ENCODE results near the gene PHACTR1. TPM values are rescaled to one million over a fixed set of nuclear protein-coding genes. Genes with fewer than 3 reads are reported as not detected.
A peak's percentile ranks its signal among the peaks of the same experiment; 100 is the strongest.

Gene PHACTR1
- total RNA-seq, 1 experiment from 2014 or later = 0.21 TPM

DNA sequence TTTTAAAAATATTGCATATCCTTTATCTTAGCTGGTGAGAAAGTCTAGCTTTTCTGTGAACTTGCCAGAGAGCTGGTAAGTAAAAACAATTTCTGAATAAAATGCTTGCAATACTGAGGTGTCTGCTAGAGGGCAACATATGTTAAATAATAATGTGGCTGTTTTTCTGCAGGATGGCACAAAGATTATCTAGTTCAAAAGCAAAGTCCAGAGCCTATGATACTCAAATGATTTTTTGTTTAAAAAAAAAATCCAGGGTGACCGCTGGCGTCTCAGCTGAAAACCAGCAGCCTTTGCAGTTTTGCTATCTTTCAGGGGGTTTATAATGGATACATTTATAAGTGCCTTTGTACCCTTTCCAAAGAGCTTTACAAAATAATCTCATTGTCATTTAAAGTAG is 194.9 kb downstream of the PHACTR1 start:
- Mint-ChIP-seq H3K27ac (ENCODE audit: unreplicated experiment) (no peak overlapping the region), H3K9me3 (ENCODE audit: low read depth, unreplicated experiment) (no peaks in the 10 kb centered on the region), H3K4me1 (ENCODE audit: low read depth, unreplicated experiment) (no peaks in the 10 kb centered on the region), H3K27me3 (ENCODE audit: unreplicated experiment) (peaks cover 81% of the 10 kb centered on the region), H3K4me3 (ENCODE audit: low read depth, unreplicated experiment) (no peak overlapping the region), H3K36me3 (ENCODE audit: insufficient read depth, unreplicated experiment) (no peaks in the 10 kb centered on the region)
- TF ChIP-seq, protein P1, sequence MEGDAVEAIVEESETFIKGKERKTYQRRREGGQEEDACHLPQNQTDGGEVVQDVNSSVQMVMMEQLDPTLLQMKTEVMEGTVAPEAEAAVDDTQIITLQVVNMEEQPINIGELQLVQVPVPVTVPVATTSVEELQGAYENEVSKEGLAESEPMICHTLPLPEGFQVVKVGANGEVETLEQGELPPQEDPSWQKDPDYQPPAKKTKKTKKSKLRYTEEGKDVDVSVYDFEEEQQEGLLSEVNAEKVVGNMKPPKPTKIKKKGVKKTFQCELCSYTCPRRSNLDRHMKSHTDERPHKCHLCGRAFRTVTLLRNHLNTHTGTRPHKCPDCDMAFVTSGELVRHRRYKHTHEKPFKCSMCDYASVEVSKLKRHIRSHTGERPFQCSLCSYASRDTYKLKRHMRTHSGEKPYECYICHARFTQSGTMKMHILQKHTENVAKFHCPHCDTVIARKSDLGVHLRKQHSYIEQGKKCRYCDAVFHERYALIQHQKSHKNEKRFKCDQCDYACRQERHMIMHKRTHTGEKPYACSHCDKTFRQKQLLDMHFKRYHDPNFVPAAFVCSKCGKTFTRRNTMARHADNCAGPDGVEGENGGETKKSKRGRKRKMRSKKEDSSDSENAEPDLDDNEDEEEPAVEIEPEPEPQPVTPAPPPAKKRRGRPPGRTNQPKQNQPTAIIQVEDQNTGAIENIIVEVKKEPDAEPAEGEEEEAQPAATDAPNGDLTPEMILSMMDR (IDR thresholded peaks at IDR 0.05; ENCODE audit: unreplicated experiment) = peak; percentile 14
- intact Hi-C loops (cut with micrococcal nuclease; ENCODE audit: unreplicated experiment) = loop anchor here (1.0 to 5.0 kb wide), 2 partner anchors 306 to 421 kb away; no protein-coding TSS in a partner anchor
- DNase-seq = no peak
- CTCF ChIA-PET = no interaction called here
- no TSS peak for BruUV-seq (replicated peaks)

DNA sequence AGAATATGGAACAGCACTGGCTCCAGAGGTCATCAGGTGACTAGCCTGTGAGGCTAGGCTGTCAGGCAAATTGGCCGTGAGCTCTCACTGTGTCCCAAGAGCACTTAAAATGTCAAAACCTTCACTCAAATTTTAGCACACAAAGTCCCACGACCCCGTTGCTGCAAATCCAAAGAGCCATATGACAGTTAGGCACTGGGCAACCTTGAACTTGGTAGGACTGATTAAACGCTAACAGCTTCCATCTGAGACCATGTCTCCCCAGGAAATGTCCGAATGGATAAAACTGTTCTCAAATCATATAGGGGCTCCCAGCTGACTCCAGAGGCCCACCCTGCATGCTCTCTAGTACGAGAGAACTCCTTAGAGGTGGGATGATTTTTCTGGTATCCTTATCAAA is 196.6 kb downstream of the PHACTR1 start:
- Mint-ChIP-seq H3K27ac (ENCODE audit: unreplicated experiment) (no peak overlapping the region), H3K4me1 (ENCODE audit: low read depth, unreplicated experiment) (no peaks in the 10 kb centered on the region), H3K4me3 (ENCODE audit: low read depth, unreplicated experiment) (no peak overlapping the region), H3K27me3 (ENCODE audit: unreplicated experiment) (peaks cover 67% of the 10 kb centered on the region), H3K9me3 (ENCODE audit: low read depth, unreplicated experiment) (no peaks in the 10 kb centered on the region), H3K36me3 (ENCODE audit: insufficient read depth, unreplicated experiment) (no peaks in the 10 kb centered on the region)
- CTCF ChIA-PET = no interaction called here
- TF ChIP-seq, protein P1 (IDR thresholded peaks at IDR 0.05; ENCODE audit: unreplicated experiment) = no peak
- DNase-seq = no peak
- intact Hi-C loops (cut with micrococcal nuclease; ENCODE audit: unreplicated experiment) = loop anchor here (5.0 kb wide), 1 partner anchor 419 kb away; no protein-coding TSS in a partner anchor
- BruUV-seq (replicated peaks) = no TSS peak

DNA sequence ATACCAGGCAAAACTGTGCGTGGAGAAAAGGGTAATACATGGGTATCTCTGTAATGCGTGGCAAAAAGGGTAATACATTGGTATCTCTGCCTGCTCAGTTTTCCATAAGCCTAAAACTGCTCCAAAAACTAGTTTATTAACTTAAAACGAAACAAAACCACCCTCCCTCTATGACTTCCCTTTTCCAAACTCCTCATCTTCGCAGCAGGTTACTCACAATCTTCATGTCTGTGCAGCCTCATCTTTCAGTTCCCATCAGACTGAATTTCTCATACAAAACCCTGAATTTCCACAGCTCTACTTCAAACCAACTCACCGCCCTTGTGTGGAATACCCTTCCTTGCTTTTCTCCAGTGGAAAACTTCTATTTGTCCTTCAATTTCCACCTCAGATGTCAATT is 199.4 kb downstream of the PHACTR1 start:
- no peaks in the 10 kb centered on the region for H3K36me3 Mint-ChIP-seq (ENCODE audit: insufficient read depth, unreplicated experiment)
- no peaks in the 10 kb centered on the region for H3K9me3 Mint-ChIP-seq (ENCODE audit: low read depth, unreplicated experiment)
- intact Hi-C loops (cut with micrococcal nuclease; ENCODE audit: unreplicated experiment) = no loop called here
- H3K4me3 Mint-ChIP-seq (ENCODE audit: low read depth, unreplicated experiment) = no peak overlapping the region
- BruUV-seq (replicated peaks) = no TSS peak
- H3K4me1 Mint-ChIP-seq (ENCODE audit: low read depth, unreplicated experiment) = no peaks in the 10 kb centered on the region
- TF ChIP-seq, protein P1 (IDR thresholded peaks at IDR 0.05; ENCODE audit: unreplicated experiment) = no peak
- peaks cover 53% of the 10 kb centered on the region for H3K27me3 Mint-ChIP-seq (ENCODE audit: unreplicated experiment)
- CTCF ChIA-PET = interaction anchor here (0.7 kb wide), 1 partner anchor 12 kb away, joined by 4 read pairs; no protein-coding TSS in a partner anchor
- DNase-seq = no peak
- H3K27ac Mint-ChIP-seq (ENCODE audit: unreplicated experiment) = no peak overlapping the region

DNA sequence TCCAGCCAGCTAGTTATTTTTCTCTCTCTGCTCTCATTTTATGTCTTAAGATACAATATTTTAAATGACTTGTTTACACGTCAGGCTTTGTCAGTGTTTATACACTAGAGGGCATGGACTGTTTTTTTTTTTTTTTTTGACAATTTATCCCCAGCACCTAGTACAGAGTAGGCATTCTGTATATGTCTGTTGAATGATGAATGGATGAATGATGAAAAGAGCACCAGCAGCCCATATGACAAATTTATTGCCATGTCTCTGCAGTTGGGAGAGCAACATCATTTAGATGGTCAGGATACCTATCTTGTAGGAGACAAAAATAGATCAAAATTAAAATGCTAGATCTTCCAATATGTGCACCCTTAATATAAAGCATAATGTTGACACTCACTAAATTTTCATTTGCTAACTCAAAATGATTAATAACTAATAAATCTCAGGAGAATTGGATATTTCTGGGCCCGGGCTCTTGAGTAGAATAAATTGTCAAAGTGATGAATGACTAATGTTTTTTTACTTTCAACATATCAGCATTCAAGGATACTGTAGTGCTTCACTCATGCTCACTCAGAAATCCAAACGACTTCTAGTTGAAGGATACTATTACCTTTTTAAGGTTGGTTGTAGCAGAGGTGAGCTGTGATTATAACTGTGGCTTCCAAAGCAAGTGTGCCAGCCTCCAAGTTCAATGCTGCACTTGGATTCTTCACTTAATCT is 200.0 kb downstream of the PHACTR1 start:
- CTCF ChIA-PET = no interaction called here
- TF ChIP-seq, protein P1 (IDR thresholded peaks at IDR 0.05; ENCODE audit: unreplicated experiment) = no peak
- no peak overlapping the region for H3K4me3 Mint-ChIP-seq (ENCODE audit: low read depth, unreplicated experiment)
- BruUV-seq (replicated peaks) = no TSS peak
- intact Hi-C loops (cut with micrococcal nuclease; ENCODE audit: unreplicated experiment) = no loop called here
- DNase-seq = no peak
- peaks cover 59% of the 10 kb centered on the region for H3K27me3 Mint-ChIP-seq (ENCODE audit: unreplicated experiment)
- H3K27ac Mint-ChIP-seq (ENCODE audit: unreplicated experiment) = no peak overlapping the region
- no peaks in the 10 kb centered on the region for H3K4me1 Mint-ChIP-seq (ENCODE audit: low read depth, unreplicated experiment)
- no peaks in the 10 kb centered on the region for H3K36me3 Mint-ChIP-seq (ENCODE audit: insufficient read depth, unreplicated experiment)
- no peaks in the 10 kb centered on the region for H3K9me3 Mint-ChIP-seq (ENCODE audit: low read depth, unreplicated experiment)

Data from Calu3 (cell line).